Ascending aorta (tissue), 2 donors: ENCODE data around the gene SLC12A3. TPM values are rescaled to one million over a fixed set of nuclear protein-coding genes. Genes with fewer than 3 reads are reported as not detected.
"Not testable (repeated sequence)": the region's sequence is repeated elsewhere in the genome, so short reads cannot be mapped to it uniquely, and the experiment has no call there.

Experiments
- DNase-seq, 2 donors: peaks; one replicate each; pipeline ENCODE4 v3.0.0-alpha.2; 2019; ENCODE audit warnings: low spot score in 2 of 2
- H3K27ac ChIP-seq, 2 donors: fragments of 200-600 bp; sonication (generic); one replicate each; pipeline ENCODE4 v1.5.1; 2016 to 2017; ENCODE audit warnings: mild to moderate bottlenecking in 1 of 2
- H3K27me3 ChIP-seq: fragments of 200-600 bp; sonication (generic); one replicate; pipeline ENCODE4 v1.5.1; 2017
- H3K36me3 ChIP-seq, 2 donors: fragments of 200-600 bp; sonication (generic); one replicate each; pipeline ENCODE4 v1.5.1; 2016
- H3K4me1 ChIP-seq, 2 donors: fragments of 200-600 bp; sonication (generic); one replicate each; pipeline ENCODE4 v1.5.1; 2016 to 2017; ENCODE audit warnings: mild to moderate bottlenecking in 1 of 2
- H3K4me3 ChIP-seq, 2 donors: fragments of 200-600 bp; sonication (generic); one replicate each; pipeline ENCODE4 v1.5.1; 2016 to 2017; ENCODE audit warnings: mild to moderate bottlenecking in 1 of 2
- H3K9me3 ChIP-seq, 2 donors: fragments of 200-600 bp; sonication (generic); one replicate each; pipeline ENCODE4 v1.5.1; 2016
- intact Hi-C: fragments of 100-400 bp; cut with DNase I; formaldehyde crosslinking; loops from one replicate; pipeline ENCODE4 v1.15.1; 2023
- total RNA-seq: library from RNA; depleted of rRNA; stranded (reverse); fragments of >200 nt; gene quantifications from one replicate; pipeline ENCODE4 v1.1.0, GENCODE V29; 2016
- TF ChIP-seq, protein P1 (sequence below), 3 experiments: fragments of 200-600 bp in 2 of 3; fragments of 450-650 bp in 1 of 3; sonication (generic) in 2 of 3; IDR thresholded peaks; one replicate each; pipeline ENCODE4 v1.5.1; 2016 to 2019; ENCODE audit warnings: antibody characterized with exemption in 3 of 3, mild to moderate bottlenecking in 1 of 3, moderate library complexity in 1 of 3

SLC12A3 gene
- total RNA-seq, 1 donor from 2014 or later, result not detected

- Histone ChIP-seq H3K36me3 (no peaks in the 10 kb centered on the region), H3K9me3 (no peaks in the 10 kb centered on the region), H3K27ac (no peak overlapping the region), H3K27me3 (no peaks in the 10 kb centered on the region), H3K4me1 (peaks cover 0 to 4% of the 10 kb centered on the region in 2 donors), H3K4me3 (no peak overlapping the region)
- TF ChIP-seq, protein P1, sequence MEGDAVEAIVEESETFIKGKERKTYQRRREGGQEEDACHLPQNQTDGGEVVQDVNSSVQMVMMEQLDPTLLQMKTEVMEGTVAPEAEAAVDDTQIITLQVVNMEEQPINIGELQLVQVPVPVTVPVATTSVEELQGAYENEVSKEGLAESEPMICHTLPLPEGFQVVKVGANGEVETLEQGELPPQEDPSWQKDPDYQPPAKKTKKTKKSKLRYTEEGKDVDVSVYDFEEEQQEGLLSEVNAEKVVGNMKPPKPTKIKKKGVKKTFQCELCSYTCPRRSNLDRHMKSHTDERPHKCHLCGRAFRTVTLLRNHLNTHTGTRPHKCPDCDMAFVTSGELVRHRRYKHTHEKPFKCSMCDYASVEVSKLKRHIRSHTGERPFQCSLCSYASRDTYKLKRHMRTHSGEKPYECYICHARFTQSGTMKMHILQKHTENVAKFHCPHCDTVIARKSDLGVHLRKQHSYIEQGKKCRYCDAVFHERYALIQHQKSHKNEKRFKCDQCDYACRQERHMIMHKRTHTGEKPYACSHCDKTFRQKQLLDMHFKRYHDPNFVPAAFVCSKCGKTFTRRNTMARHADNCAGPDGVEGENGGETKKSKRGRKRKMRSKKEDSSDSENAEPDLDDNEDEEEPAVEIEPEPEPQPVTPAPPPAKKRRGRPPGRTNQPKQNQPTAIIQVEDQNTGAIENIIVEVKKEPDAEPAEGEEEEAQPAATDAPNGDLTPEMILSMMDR (IDR thresholded peaks at IDR 0.05), result peak; percentile 65 to 81 (median 81)
- intact Hi-C loops, result loop anchor here (1.0 to 2.0 kb wide), 3 partner anchors 84 to 302 kb away; no protein-coding TSS in a partner anchor
- peak in 1 of 2 donors; percentile 70 for DNase-seq
Observed at GRCh38 chr16:56866955-56867830, 2.2 kb downstream of the SLC12A3 start.

- DNase-seq, result no peak
- intact Hi-C loops, result no loop called here
Observed at GRCh38 chr16:56868175-56868574, 3.2 kb downstream of the SLC12A3 start.

DNA sequence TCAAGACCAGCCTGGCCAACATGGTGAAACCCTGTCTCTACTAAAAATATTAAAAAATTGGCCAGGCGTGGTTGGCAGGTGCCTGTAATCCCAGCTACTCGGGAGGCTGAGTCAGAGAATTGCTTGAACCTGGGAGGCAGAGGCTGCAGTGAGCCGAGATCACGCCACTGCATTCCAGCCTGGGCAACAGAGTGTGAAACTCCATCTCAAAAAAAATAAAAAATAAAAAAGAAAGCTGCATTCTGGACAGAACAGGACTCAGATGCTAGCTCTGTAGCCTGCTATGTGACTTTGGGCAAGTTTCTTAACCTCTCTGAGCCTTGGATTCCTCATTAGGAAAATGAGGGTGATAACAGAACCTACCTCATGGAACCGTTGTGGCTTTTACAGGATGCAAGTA lies 3.8 kb downstream of the SLC12A3 start:
- intact Hi-C loops, H3K9me3 ChIP-seq, H3K36me3 ChIP-seq: not testable (repeated sequence)

More at GRCh38 chr16:56868175-56868574, 3.2 kb downstream of the SLC12A3 start:
- H3K27me3 ChIP-seq, result no peaks in the 10 kb centered on the region
- TF ChIP-seq, protein P1 (IDR thresholded peaks at IDR 0.05), result no peak
- H3K9me3 ChIP-seq, result no peaks in the 10 kb centered on the region
- H3K4me1 ChIP-seq, result peaks cover 0 to 4% of the 10 kb centered on the region in 2 donors
- no peak overlapping the region for H3K27ac ChIP-seq
- no peaks in the 10 kb centered on the region for H3K36me3 ChIP-seq
- H3K4me3 ChIP-seq, result no peak overlapping the region

GRCh38 chr16:56869513-56870275 lies 4.7 kb downstream of the SLC12A3 start:
- intact Hi-C loops, result no loop called here
- Histone ChIP-seq H3K4me1 (peaks cover 0 to 4% of the 10 kb centered on the region in 2 donors), H3K27me3 (no peaks in the 10 kb centered on the region), H3K36me3 (no peaks in the 10 kb centered on the region), H3K27ac (no peak overlapping the region), H3K9me3 (no peaks in the 10 kb centered on the region), H3K4me3 (no peak overlapping the region)
- TF ChIP-seq, protein P1 (IDR thresholded peaks at IDR 0.05), result no peak
- no peak for DNase-seq

More for the DNA sequence above, 3.8 kb downstream of the SLC12A3 start:
- not testable (repeated sequence) for H3K27ac ChIP-seq, DNase-seq, H3K4me3 ChIP-seq, H3K4me1 ChIP-seq, H3K27me3 ChIP-seq

DNA sequence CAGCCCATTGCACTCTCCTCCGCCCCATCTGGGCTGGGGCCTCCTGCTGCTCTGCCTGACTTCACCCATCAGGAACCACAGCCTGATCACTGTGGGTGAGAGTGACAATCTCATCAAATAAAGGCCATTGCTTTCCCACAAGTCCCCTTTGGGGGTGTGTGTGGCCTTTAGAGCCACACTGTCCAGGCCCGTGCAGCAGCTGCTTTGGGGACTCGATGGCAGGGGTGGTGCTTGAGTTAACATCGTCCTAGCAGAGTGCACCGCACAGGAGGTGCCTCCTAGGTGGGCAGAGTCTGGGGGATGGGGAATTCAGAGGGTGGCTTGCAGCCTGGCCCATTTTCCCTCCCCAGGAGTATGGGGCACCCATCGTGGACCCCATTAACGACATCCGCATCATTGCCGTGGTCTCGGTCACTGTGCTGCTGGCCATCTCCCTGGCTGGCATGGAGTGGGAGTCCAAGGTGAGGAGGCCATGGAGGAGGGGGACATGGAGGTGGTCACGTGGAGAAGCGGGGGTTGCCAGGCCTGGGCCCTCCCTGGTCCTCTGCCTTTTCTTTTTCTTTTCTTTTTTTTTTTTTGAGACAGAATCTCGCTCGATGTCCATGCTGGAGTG lies 5.4 kb downstream of the SLC12A3 start:
- no peaks in the 10 kb centered on the region for H3K27me3 ChIP-seq
- intact Hi-C loops, result no loop called here
- no peaks in the 10 kb centered on the region for H3K36me3 ChIP-seq
- DNase-seq, result no peak
- H3K4me1 ChIP-seq, result peaks cover 0 to 4% of the 10 kb centered on the region in 2 donors
- no peaks in the 10 kb centered on the region for H3K9me3 ChIP-seq
- TF ChIP-seq, protein P1 (IDR thresholded peaks at IDR 0.05), result no peak
- no peak overlapping the region for H3K27ac ChIP-seq
- H3K4me3 ChIP-seq, result no peak overlapping the region
